H1 (cell line): Measurements from ENCODE around the gene PRR14L. TPM values are rescaled to one million over a fixed set of nuclear protein-coding genes. Genes with fewer than 3 reads are reported as not detected.
A peak's percentile ranks its signal among the peaks of the same experiment; 100 is the strongest.

ENCODE experiments used
- ASH2L ChIP-seq: fragments of 200-600, 300-600 bp; sonication (generic); IDR thresholded peaks from one replicate; pipeline ENCODE4 v1.7.1; 2017; ENCODE audit warnings: low read length
- BACH1 ChIP-seq: IDR thresholded peaks from 2 replicates; pipeline ENCODE4 v1.6.1; 2012; ENCODE audit warnings: low read length, improper control_type of control experiment
- CBX8 ChIP-seq: fragments of 300-800, 300-1000 bp; sonication (generic); IDR thresholded peaks from 2 replicates; pipeline ENCODE4 v1.7.1; 2016; ENCODE audit warnings: low read depth, low read length, borderline replicate concordance
- CHD2 ChIP-seq: IDR thresholded peaks from 2 replicates; pipeline ENCODE4 v1.6.1; 2012; ENCODE audit warnings: low read length, improper control_type of control experiment
- CTBP2 ChIP-seq: IDR thresholded peaks from 2 replicates; pipeline ENCODE4 v1.7.0; 2011; ENCODE audit warnings: borderline replicate concordance, mild to moderate bottlenecking, moderate library complexity, mixed read lengths, low read length; ENCODE audit not compliant: insufficient read depth, insufficient read length
- GABPA ChIP-seq: IDR thresholded peaks from 2 replicates; pipeline ENCODE4 v1.6.1; 2011; ENCODE audit warnings: mild to moderate bottlenecking, low read length, moderate library complexity, borderline replicate concordance; ENCODE audit not compliant: insufficient read depth
- HDAC2 ChIP-seq, 2 experiments: fragments of 300-600 bp in 1 of 2; sonication (generic) in 1 of 2; IDR thresholded peaks; 2 replicates each; pipeline ENCODE4 v1.6.1; 2011 to 2012; ENCODE audit warnings: low read depth in 2 of 2, low read length in 2 of 2, mild to moderate bottlenecking in 2 of 2, moderate library complexity in 2 of 2, borderline replicate concordance in 1 of 2, inconsistent platforms in 1 of 2
- JUND ChIP-seq: IDR thresholded peaks from 2 replicates; pipeline ENCODE4 v1.6.1; 2011; ENCODE audit warnings: mild to moderate bottlenecking, improper control_type of control experiment, low read length
- KDM4A ChIP-seq: IDR thresholded peaks from one replicate; pipeline ENCODE4 v1.7.1; 2012; ENCODE audit warnings: low read depth, mild to moderate bottlenecking, moderate library complexity, low read length, inconsistent platforms; ENCODE audit not compliant: severe bottlenecking
- KDM5A ChIP-seq: fragments of 200-600 bp; IDR thresholded peaks from 2 replicates; pipeline ENCODE4 v1.7.1; 2012; ENCODE audit warnings: mild to moderate bottlenecking, low read length, inconsistent platforms, mixed read lengths
- PHF8 ChIP-seq: fragments of 200-600 bp; sonication (generic); conservative IDR thresholded peaks from 2 replicates; pipeline ENCODE4 v1.7.1; 2012; ENCODE audit warnings: low read depth, mild to moderate bottlenecking, inconsistent platforms, low read length, moderate library complexity
- POLR2A ChIP-seq, 2 experiments: IDR thresholded peaks; 1 replicate in 1 of 2; 2 replicates in 1 of 2; pipeline ENCODE4 v1.6.1; 2011; ENCODE audit warnings: low read depth in 2 of 2, low read length in 2 of 2, mild to moderate bottlenecking in 2 of 2; ENCODE audit errors: control extremely low read depth in 1 of 2
- POLR2AphosphoS5 ChIP-seq: IDR thresholded peaks from 2 replicates; pipeline ENCODE4 v1.6.1; 2011; ENCODE audit warnings: low read depth, low read length
- RBBP5 ChIP-seq: IDR thresholded peaks from 2 replicates; pipeline ENCODE4 v1.7.1; 2012; ENCODE audit warnings: low read depth, mild to moderate bottlenecking, inconsistent platforms, low read length, moderate library complexity, borderline replicate concordance
- RFX5 ChIP-seq: IDR thresholded peaks from 2 replicates; pipeline ENCODE4 v1.6.1; 2011; ENCODE audit warnings: low read depth, low read length, improper control_type of control experiment, borderline replicate concordance
- RNF2 ChIP-seq: fragments of 200-900, 300-1000 bp; sonication (generic); IDR thresholded peaks from 2 replicates; pipeline ENCODE4 v1.7.1; 2016; ENCODE audit warnings: borderline replicate concordance, low read depth, mild to moderate bottlenecking, antibody characterized with exemption, low read length; ENCODE audit not compliant: poor library complexity, severe bottlenecking; ENCODE audit errors: missing control alignments
- SAP30 ChIP-seq: fragments of 300-600 bp; sonication (generic); IDR thresholded peaks from 2 replicates; pipeline ENCODE4 v1.7.1; 2012; ENCODE audit warnings: low read length, moderate library complexity, mild to moderate bottlenecking, inconsistent platforms; ENCODE audit not compliant: insufficient read depth, insufficient replicate concordance
- SIX5 ChIP-seq: IDR thresholded peaks from 2 replicates; pipeline ENCODE4 v1.6.1; 2011; ENCODE audit warnings: mild to moderate bottlenecking, low read depth, low read length
- SP2 ChIP-seq: IDR thresholded peaks from 2 replicates; pipeline ENCODE4 v1.6.1; 2012; ENCODE audit warnings: mild to moderate bottlenecking, low read length, inconsistent platforms
- SUZ12 ChIP-seq: fragments of 200-600 bp; sonication (generic); IDR thresholded peaks from 2 replicates; pipeline ENCODE4 v1.6.1; 2012; ENCODE audit warnings: mild to moderate bottlenecking, inconsistent platforms, low read length, moderate library complexity, mixed read lengths
- TBP ChIP-seq: IDR thresholded peaks from 2 replicates; pipeline ENCODE4 v1.6.1; 2011; ENCODE audit warnings: low read depth, low read length, improper control_type of control experiment
- YY1 ChIP-seq: IDR thresholded peaks from 2 replicates; pipeline ENCODE4 v1.6.1; 2011; ENCODE audit warnings: low read depth, mild to moderate bottlenecking, low read length
- polyA plus RNA-seq, 7 experiments: library from polyadenylated mRNA; depleted of rRNA in 3 of 7; stranded (reverse) in 5 of 7; unstranded in 2 of 7; fragments of >200 nt in 5 of 7; fragments of 200-250 nt in 2 of 7; gene quantifications; 1 replicate in 5 of 7; 2 replicates in 1 of 7; 4 replicates in 1 of 7; pipeline versions ENCODE4 v1.2.1 to v1.2.3, GENCODE V29; 2011 to 2013; ENCODE audit warnings: missing spikeins in 2 of 7, mixed read lengths in 2 of 7
- total RNA-seq: library from RNA; stranded (reverse); fragmentation: NEBNext Ultra II Directional; extraction: Animal tissue kit (Norgen Biotek cat#: 25700); gene quantifications from 2 replicates; pipeline ENCODE4 v1.2.1, GENCODE V29; 2021
- TF ChIP-seq, protein P1 (sequence below): IDR thresholded peaks from 2 replicates; pipeline ENCODE4 v1.6.1; 2012; ENCODE audit warnings: inconsistent platforms
- TF ChIP-seq, protein P2 (sequence below): IDR thresholded peaks from 2 replicates; pipeline ENCODE4 v1.6.1; 2011; ENCODE audit warnings: low read length, improper control_type of control experiment

Gene PRR14L
- total and polyA plus RNA-seq, 2 of the 8 experiments (the other 6 are each of a cell fraction or from before 2014, with no cell fraction given), result 26.5 to 98.6 TPM

DNA sequence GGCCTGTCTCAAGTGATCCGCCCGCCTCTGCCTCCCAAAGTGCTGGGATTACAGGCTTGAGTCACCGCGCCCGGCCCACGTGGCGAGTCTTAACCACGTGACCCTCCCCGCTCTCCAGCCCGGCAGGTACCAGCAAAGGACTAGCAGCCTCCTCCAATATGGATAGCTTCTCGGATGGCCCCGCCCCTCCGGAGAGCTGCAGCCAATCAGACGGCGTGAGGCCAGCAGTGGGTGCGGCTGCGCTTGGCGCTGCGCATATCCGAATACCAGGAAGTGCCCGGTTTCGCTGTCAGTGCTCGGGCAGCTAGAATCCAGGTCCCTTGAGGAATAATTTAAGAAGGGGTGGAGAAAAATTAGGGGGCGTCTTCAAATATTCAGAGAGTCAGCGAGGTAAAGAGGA lies 73.2 kb downstream of the PRR14L start (continued):
- no peak for TF ChIP-seq RNF2
- TF ChIP-seq TBP, result no peak
- TF ChIP-seq SAP30, result no peak
- TF ChIP-seq PHF8, result no peak
- TF ChIP-seq, protein P1, sequence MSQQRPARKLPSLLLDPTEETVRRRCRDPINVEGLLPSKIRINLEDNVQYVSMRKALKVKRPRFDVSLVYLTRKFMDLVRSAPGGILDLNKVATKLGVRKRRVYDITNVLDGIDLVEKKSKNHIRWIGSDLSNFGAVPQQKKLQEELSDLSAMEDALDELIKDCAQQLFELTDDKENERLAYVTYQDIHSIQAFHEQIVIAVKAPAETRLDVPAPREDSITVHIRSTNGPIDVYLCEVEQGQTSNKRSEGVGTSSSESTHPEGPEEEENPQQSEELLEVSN, result peak; percentile 96
- TF ChIP-seq POLR2A (IDR thresholded peaks at IDR 0.05; ENCODE audit: control extremely low read depth in 1 of 2, low read depth in 2 of 2, low read length in 2 of 2), result no peak
- TF ChIP-seq SUZ12, result no peak
- TF ChIP-seq RBBP5, result no peak
- no peak for TF ChIP-seq CBX8
- TF ChIP-seq YY1, result no peak
- TF ChIP-seq, protein P2, sequence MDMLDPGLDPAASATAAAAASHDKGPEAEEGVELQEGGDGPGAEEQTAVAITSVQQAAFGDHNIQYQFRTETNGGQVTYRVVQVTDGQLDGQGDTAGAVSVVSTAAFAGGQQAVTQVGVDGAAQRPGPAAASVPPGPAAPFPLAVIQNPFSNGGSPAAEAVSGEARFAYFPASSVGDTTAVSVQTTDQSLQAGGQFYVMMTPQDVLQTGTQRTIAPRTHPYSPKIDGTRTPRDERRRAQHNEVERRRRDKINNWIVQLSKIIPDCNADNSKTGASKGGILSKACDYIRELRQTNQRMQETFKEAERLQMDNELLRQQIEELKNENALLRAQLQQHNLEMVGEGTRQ, result peak; percentile 92
- no peak for TF ChIP-seq KDM5A
- TF ChIP-seq HDAC2 (IDR thresholded peaks at IDR 0.05; ENCODE audit: borderline replicate concordance in 1 of 2, low read depth in 2 of 2, low read length in 2 of 2), result no peak
- TF ChIP-seq SIX5, result no peak
- TF ChIP-seq BACH1, result no peak
- no peak for TF ChIP-seq JUND
- no peak for TF ChIP-seq ASH2L
- no peak for TF ChIP-seq SP2
- no peak for TF ChIP-seq GABPA
- no peak for TF ChIP-seq KDM4A
- no peak for TF ChIP-seq CTBP2
- TF ChIP-seq CHD2, result no peak; the same call in 1 of the 2 replicates
- TF ChIP-seq POLR2AphosphoS5, result no peak
- TF ChIP-seq RFX5, result no peak
